PC-9 (cell line): ENCODE measurements around the gene PDE8A.

Experiments used
- CTCF ChIP-seq: fragments of 200-600 bp; sonication (generic); conservative IDR thresholded peaks from 2 replicates; pipeline ENCODE4 v1.6.1; 2017; ENCODE audit warnings: mixed run types, antibody characterized with exemption, mild to moderate bottlenecking, moderate library complexity
- EZH2 ChIP-seq: fragments of 200-600 bp; sonication (generic); IDR thresholded peaks from 2 replicates; pipeline ENCODE4 v1.8.0; 2017; ENCODE audit warnings: antibody characterized with exemption, low read depth

- TF ChIP-seq CTCF (no peak; the same call in 1 of the 2 replicates), EZH2 (no peak)
Measured at GRCh38 chr15:84981054-84981710, 474 bp upstream of the PDE8A start.
